ENCODE results near the gene PMEL. TPM values are rescaled to one million over a fixed set of nuclear protein-coding genes. Genes with fewer than 3 reads are reported as not detected.

Gene PMEL
- total RNA-seq, 1 experiment from 2014 or later: 1.2 TPM

DNA sequence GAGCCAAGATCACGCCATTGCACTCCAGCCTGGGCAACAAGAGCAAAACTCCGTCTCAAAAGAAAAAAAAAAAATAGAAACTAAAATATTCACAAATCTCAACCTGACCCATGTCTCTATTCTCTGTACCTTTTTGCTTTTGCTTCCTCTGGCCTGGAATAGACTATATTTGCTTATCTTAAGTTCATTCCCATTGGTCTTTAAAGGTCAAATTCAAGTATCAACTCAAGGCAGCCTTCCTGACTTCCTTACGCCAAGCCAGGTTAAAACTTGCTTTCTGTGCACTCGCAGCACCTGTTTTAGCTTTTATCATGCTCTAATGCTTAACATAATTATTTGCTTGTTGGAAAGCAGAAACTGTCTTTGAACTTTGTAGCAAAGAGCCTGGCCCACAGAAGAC is 52.9 kb downstream of the PMEL start:
- CTCF ChIA-PET: no interaction called here
- no peak for DNase-seq (ENCODE audit: low read depth, low spot score)
- TF ChIP-seq SIN3A (IDR thresholded peaks at IDR 0.05; ENCODE audit: borderline replicate concordance, insufficient read depth, low read depth, low read length) (no peak), POLR2AphosphoS5 (IDR thresholded peaks at IDR 0.05; ENCODE audit: low read depth, low read length) (no peak), TCF7L2 (IDR thresholded peaks at IDR 0.05; ENCODE audit: low read depth, low read length) (no peak)
- TF ChIP-seq, protein P1, sequence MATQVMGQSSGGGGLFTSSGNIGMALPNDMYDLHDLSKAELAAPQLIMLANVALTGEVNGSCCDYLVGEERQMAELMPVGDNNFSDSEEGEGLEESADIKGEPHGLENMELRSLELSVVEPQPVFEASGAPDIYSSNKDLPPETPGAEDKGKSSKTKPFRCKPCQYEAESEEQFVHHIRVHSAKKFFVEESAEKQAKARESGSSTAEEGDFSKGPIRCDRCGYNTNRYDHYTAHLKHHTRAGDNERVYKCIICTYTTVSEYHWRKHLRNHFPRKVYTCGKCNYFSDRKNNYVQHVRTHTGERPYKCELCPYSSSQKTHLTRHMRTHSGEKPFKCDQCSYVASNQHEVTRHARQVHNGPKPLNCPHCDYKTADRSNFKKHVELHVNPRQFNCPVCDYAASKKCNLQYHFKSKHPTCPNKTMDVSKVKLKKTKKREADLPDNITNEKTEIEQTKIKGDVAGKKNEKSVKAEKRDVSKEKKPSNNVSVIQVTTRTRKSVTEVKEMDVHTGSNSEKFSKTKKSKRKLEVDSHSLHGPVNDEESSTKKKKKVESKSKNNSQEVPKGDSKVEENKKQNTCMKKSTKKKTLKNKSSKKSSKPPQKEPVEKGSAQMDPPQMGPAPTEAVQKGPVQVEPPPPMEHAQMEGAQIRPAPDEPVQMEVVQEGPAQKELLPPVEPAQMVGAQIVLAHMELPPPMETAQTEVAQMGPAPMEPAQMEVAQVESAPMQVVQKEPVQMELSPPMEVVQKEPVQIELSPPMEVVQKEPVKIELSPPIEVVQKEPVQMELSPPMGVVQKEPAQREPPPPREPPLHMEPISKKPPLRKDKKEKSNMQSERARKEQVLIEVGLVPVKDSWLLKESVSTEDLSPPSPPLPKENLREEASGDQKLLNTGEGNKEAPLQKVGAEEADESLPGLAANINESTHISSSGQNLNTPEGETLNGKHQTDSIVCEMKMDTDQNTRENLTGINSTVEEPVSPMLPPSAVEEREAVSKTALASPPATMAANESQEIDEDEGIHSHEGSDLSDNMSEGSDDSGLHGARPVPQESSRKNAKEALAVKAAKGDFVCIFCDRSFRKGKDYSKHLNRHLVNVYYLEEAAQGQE (IDR thresholded peaks at IDR 0.05; ENCODE audit: insufficient read depth in 1 of 2, low read depth in 2 of 2, low read length in 1 of 2): no peak
- TF ChIP-seq, protein P2, sequence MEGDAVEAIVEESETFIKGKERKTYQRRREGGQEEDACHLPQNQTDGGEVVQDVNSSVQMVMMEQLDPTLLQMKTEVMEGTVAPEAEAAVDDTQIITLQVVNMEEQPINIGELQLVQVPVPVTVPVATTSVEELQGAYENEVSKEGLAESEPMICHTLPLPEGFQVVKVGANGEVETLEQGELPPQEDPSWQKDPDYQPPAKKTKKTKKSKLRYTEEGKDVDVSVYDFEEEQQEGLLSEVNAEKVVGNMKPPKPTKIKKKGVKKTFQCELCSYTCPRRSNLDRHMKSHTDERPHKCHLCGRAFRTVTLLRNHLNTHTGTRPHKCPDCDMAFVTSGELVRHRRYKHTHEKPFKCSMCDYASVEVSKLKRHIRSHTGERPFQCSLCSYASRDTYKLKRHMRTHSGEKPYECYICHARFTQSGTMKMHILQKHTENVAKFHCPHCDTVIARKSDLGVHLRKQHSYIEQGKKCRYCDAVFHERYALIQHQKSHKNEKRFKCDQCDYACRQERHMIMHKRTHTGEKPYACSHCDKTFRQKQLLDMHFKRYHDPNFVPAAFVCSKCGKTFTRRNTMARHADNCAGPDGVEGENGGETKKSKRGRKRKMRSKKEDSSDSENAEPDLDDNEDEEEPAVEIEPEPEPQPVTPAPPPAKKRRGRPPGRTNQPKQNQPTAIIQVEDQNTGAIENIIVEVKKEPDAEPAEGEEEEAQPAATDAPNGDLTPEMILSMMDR (IDR thresholded peaks at IDR 0.05): no peak
- Histone ChIP-seq H3K4me3 (ENCODE audit: low read depth in 2 of 2, low read length in 2 of 2) (no peak overlapping the region), H3K4me1 (ENCODE audit: control insufficient read depth, insufficient read depth, low read length) (peaks cover 9% of the 10 kb centered on the region), H3K27ac (ENCODE audit: low read length) (no peak overlapping the region), H3K9me3 (ENCODE audit: control insufficient read depth, insufficient read depth, low read depth, low read length) (no peaks in the 10 kb centered on the region), H3K27me3 (ENCODE audit: control insufficient read depth, insufficient read depth, low read length) (no peaks in the 10 kb centered on the region), H3K36me3 (ENCODE audit: control insufficient read depth, insufficient read depth, low read length) (peaks cover 2% of the 10 kb centered on the region; the same call in 1 of the 2 replicates)
- ATAC-seq: no peak
- intact Hi-C loops (cut with micrococcal nuclease; ENCODE audit: unreplicated experiment): no loop called here
- BruUV-seq (replicated peaks): no TSS peak
- POLR2A ChIA-PET: no interaction called here
- in situ Hi-C loops (cut with HindIII; ENCODE audit: low pct_unique_long_range_greater_than_20kb, low sequenced_read_pairs): no loop called here

DNA sequence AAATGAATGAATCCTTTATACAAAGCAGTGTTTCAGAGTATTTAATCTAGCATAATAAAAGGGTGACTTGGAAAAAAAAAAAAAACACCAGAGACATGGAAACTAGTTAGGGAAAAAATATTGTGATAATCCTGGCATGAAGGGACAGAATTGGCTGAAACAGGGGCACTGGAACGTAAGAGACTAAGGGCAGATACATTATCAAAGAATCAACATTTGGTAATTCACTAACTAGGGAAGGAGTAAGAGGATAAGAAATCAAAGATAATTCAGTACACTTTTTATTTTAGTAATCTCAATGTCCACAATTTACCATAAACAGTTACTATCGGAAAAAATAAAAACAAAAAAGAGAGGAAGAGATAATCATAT is 56.3 kb downstream of the PMEL start:
- no peak for DNase-seq (ENCODE audit: low read depth, low spot score)
- Histone ChIP-seq H3K4me3 (ENCODE audit: low read depth in 2 of 2, low read length in 2 of 2) (no peak overlapping the region), H3K27ac (ENCODE audit: low read length) (no peak overlapping the region; the same call in 1 of the 2 replicates), H3K4me1 (ENCODE audit: control insufficient read depth, insufficient read depth, low read length) (peaks cover 9% of the 10 kb centered on the region), H3K36me3 (ENCODE audit: control insufficient read depth, insufficient read depth, low read length) (peaks cover 2% of the 10 kb centered on the region; the same call in 1 of the 2 replicates), H3K27me3 (ENCODE audit: control insufficient read depth, insufficient read depth, low read length) (no peaks in the 10 kb centered on the region), H3K9me3 (ENCODE audit: control insufficient read depth, insufficient read depth, low read depth, low read length) (no peaks in the 10 kb centered on the region)
- BruUV-seq (replicated peaks): no TSS peak
- in situ Hi-C loops (cut with HindIII; ENCODE audit: low pct_unique_long_range_greater_than_20kb, low sequenced_read_pairs): no loop called here
- CTCF ChIA-PET: no interaction called here
- TF ChIP-seq, protein P1 (IDR thresholded peaks at IDR 0.05; ENCODE audit: insufficient read depth in 1 of 2, low read depth in 2 of 2, low read length in 1 of 2): no peak
- TF ChIP-seq, protein P2 (IDR thresholded peaks at IDR 0.05): no peak
- no peak for TF ChIP-seq POLR2AphosphoS5 (IDR thresholded peaks at IDR 0.05; ENCODE audit: low read depth, low read length)
- TF ChIP-seq TCF7L2 (IDR thresholded peaks at IDR 0.05; ENCODE audit: low read depth, low read length): no peak
- TF ChIP-seq SIN3A (IDR thresholded peaks at IDR 0.05; ENCODE audit: borderline replicate concordance, insufficient read depth, low read depth, low read length): no peak
- intact Hi-C loops (cut with micrococcal nuclease; ENCODE audit: unreplicated experiment): no loop called here
- ATAC-seq: no peak
- POLR2A ChIA-PET: no interaction called here
